Head of caudate nucleus (tissue), 42 donors: ENCODE results near the gene APOA4.
A peak's percentile ranks its signal among the peaks of the same experiment; 100 is the strongest.
"Not testable (repeated sequence)": the region's sequence is repeated elsewhere in the genome, so short reads cannot be mapped to it uniquely, and the experiment has no call there.

Experiments
- DNase-seq, 42 donors: peaks; one replicate each; pipeline versions ENCODE4 v3.0.0 to v3.0.0-alpha.2; 2020 to 2021; ENCODE audit warnings: mixed read lengths in 7 of 42
- intact Hi-C: fragments of 100-400 bp; cut with DNase I; formaldehyde crosslinking; loops from one replicate; pipeline ENCODE4 v1.15.0; 2022

APOA4 gene

GRCh38 chr11:116851626-116852025 lies 28.5 kb upstream of the APOA4 start:
- intact Hi-C loops = no loop called here

GRCh38 chr11:116849486-116849885 lies 26.4 kb upstream of the APOA4 start:
- intact Hi-C loops = no loop called here
- no peak for DNase-seq

More at GRCh38 chr11:116851626-116852025, 28.5 kb upstream of the APOA4 start:
- peak in 2 of 42 donors; percentile 37 to 47 for DNase-seq

- no peak for DNase-seq
- intact Hi-C loops = no loop called here
Measured at GRCh38 chr11:116849060-116849459, 26.0 kb upstream of the APOA4 start.

- intact Hi-C loops = no loop called here
Measured at GRCh38 chr11:116847612-116848011, 24.5 kb upstream of the APOA4 start.

GRCh38 chr11:116844722-116845121 lies 21.6 kb upstream of the APOA4 start:
- no peak for DNase-seq
- intact Hi-C loops = no loop called here

More at GRCh38 chr11:116847612-116848011, 24.5 kb upstream of the APOA4 start:
- DNase-seq = no peak

- intact Hi-C loops = no loop called here
- DNase-seq = no peak
Measured at GRCh38 chr11:116843661-116844060, 20.6 kb upstream of the APOA4 start.

- intact Hi-C loops = no loop called here
- DNase-seq = no peak
Measured at GRCh38 chr11:116842909-116843308, 19.8 kb upstream of the APOA4 start.

GRCh38 chr11:116842117-116842516 lies 19.0 kb upstream of the APOA4 start:
- DNase-seq = no peak
- intact Hi-C loops = no loop called here

GRCh38 chr11:116840746-116841296 lies 17.7 kb upstream of the APOA4 start:
- intact Hi-C loops = no loop called here
- no peak for DNase-seq

GRCh38 chr11:116840224-116840745 lies 17.2 kb upstream of the APOA4 start:
- intact Hi-C loops = no loop called here
- DNase-seq = peak in 38 of 42 donors; percentile 21 to 81 (median 53)

- DNase-seq = no peak
Measured at GRCh38 chr11:116838321-116839084, 15.4 kb upstream of the APOA4 start.

GRCh38 chr11:116837231-116838091 lies 14.4 kb upstream of the APOA4 start, which contains the start of gene APOA1:
Gene APOA1, minus strand, starts transcription at chr11:116837622. Its CDS starts 235 bp downstream, at chr11:116837387.
- DNase-seq = no peak
- intact Hi-C loops = no loop called here

More at GRCh38 chr11:116838321-116839084, 15.4 kb upstream of the APOA4 start:
- intact Hi-C loops = no loop called here

- DNase-seq = no peak
- intact Hi-C loops = no loop called here
Measured at GRCh38 chr11:116836632-116836991, 13.5 kb upstream of the APOA4 start.

- peak; percentile 65 to 95 (median 87) for DNase-seq
- intact Hi-C loops = no loop called here
Measured at GRCh38 chr11:116835791-116836631, 12.9 kb upstream of the APOA4 start.

GRCh38 chr11:116835042-116835772 lies 12.1 kb upstream of the APOA4 start:
- DNase-seq = no peak
- intact Hi-C loops = no loop called here

- DNase-seq, intact Hi-C loops: not testable (repeated sequence)
Measured at GRCh38 chr11:116834535-116835041, 11.5 kb upstream of the APOA4 start.

- intact Hi-C loops = no loop called here
- no peak for DNase-seq
Measured at GRCh38 chr11:116833816-116834534, 10.9 kb upstream of the APOA4 start.
